Smooth muscle cell (in vitro differentiated cells): ENCODE measurements around the gene CDC6. TPM values are rescaled to one million over a fixed set of nuclear protein-coding genes. Genes with fewer than 3 reads are reported as not detected.
A peak's percentile ranks its signal among the peaks of the same experiment; 100 is the strongest.

Experiments
- DNase-seq: peaks from one replicate; lab custom pipeline; 2025; ENCODE audit not compliant: unreplicated experiment; lab: John Stamatoyannopoulos, UW
- H2AFZ ChIP-seq: fragments of 200-600 bp; sonication (generic); 2 replicates; pipeline ENCODE4 v1.6.0; 2016; ENCODE audit warnings: antibody characterized with exemption, low read depth, mild to moderate bottlenecking
- H3F3A ChIP-seq: fragments of 200-600 bp; sonication (generic); 2 replicates; pipeline ENCODE4 v1.6.0; 2017; ENCODE audit warnings: antibody characterized with exemption, low read depth
- H3K27ac ChIP-seq: fragments of 200-600 bp; sonication (generic); 2 replicates; pipeline ENCODE4 v1.5.1; 2016; ENCODE audit warnings: low read depth, mild to moderate bottlenecking
- H3K27me3 ChIP-seq: fragments of 200-600 bp; sonication (generic); 2 replicates; pipeline ENCODE4 v1.6.1; 2016; ENCODE audit warnings: low read depth, mild to moderate bottlenecking
- H3K36me3 ChIP-seq: fragments of 200-600 bp; sonication (generic); 2 replicates; pipeline ENCODE4 v1.5.1; 2016; ENCODE audit warnings: low read depth
- H3K4me1 ChIP-seq: fragments of 200-600 bp; sonication (generic); 2 replicates; pipeline ENCODE4 v1.5.1; 2016; ENCODE audit warnings: low read depth
- H3K4me2 ChIP-seq: fragments of 200-600 bp; sonication (generic); 2 replicates; pipeline ENCODE4 v1.6.0; 2016; ENCODE audit warnings: mild to moderate bottlenecking
- H3K4me3 ChIP-seq: fragments of 200-600 bp; sonication (generic); 2 replicates; pipeline ENCODE4 v1.5.1; 2016; ENCODE audit warnings: mild to moderate bottlenecking
- H3K79me2 ChIP-seq: fragments of 200-600 bp; sonication (generic); 2 replicates; pipeline ENCODE4 v1.6.0; 2016; ENCODE audit warnings: low read depth, mild to moderate bottlenecking
- H3K9ac ChIP-seq: fragments of 200-600 bp; sonication (generic); 2 replicates; pipeline ENCODE4 v1.6.0; 2016; ENCODE audit warnings: low read depth
- H3K9me3 ChIP-seq: fragments of 200-600 bp; sonication (generic); replicated peaks from 2 replicates; pipeline ENCODE4 v1.5.1; 2016; ENCODE audit warnings: low read depth
- H4K20me1 ChIP-seq: fragments of 200-600 bp; sonication (generic); 2 replicates; pipeline ENCODE4 v1.6.0; 2016; ENCODE audit warnings: low read depth
- CTCF ChIP-seq: fragments of 200-600 bp; sonication (generic); IDR thresholded peaks from 2 replicates; pipeline ENCODE4 v1.5.1; 2017; ENCODE audit warnings: borderline replicate concordance, mild to moderate bottlenecking, antibody characterized with exemption; ENCODE audit not compliant: insufficient read depth, poor library complexity, severe bottlenecking
- WGBS: methylation state at CpG from one replicate; pipeline ENCODE4 v1.1.7; 2016; ENCODE audit warnings: low lambda C conversion rate; 5-methylcytosine and 5-hydroxymethylcytosine counted together
- polyA plus RNA-seq: library from polyadenylated mRNA; unstranded; fragments of >200 nt; fragmentation: Nextera tagmentation; extraction: Ambion mirVana; gene quantifications from 2 replicates; pipeline ENCODE4 v1.2.1, GENCODE V29; 2016
- total RNA-seq: library from RNA; depleted of rRNA; stranded (reverse); fragments of >200 nt; gene quantifications from 2 replicates; pipeline ENCODE4 v1.2.3, GENCODE V29; 2014

Gene CDC6
- total and polyA plus RNA-seq, 2 experiments from 2014 or later: 5.5 to 15.1 TPM

DNA sequence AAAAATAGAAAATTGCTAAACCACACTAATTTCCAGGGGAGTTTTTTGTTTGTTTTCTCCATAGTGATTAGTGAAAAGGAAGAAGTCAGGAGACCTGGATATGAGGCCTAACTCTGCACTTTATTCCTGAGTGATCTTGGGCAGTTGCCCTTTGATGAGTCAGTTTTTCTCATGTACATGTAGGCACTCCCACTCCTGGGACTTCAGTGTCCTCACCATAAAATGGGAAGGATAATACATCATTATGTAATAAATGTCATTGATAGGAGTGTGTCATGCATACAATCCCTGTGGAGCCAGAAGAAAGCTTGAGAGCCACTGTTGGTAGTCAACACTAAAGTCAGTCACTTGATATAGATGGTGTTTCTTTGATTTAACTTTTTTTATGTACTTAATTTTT is 36.1 kb upstream of the CDC6 start:
- Histone ChIP-seq H2AFZ (no peak overlapping the region), H3K4me2 (no peak overlapping the region), H3K4me3 (no peak overlapping the region), H3F3A (peaks cover 7% of the 10 kb centered on the region), H3K36me3 (peaks cover 5% of the 10 kb centered on the region), H3K4me1 (no peaks in the 10 kb centered on the region), H3K79me2 (peaks cover 80% of the 10 kb centered on the region), H3K9me3 (no peaks in the 10 kb centered on the region), H4K20me1 (peaks cover 96% of the 10 kb centered on the region), H3K9ac (no peak overlapping the region), H3K27ac (peak overlapping the region; percentile 69), H3K27me3 (no peaks in the 10 kb centered on the region)
- no peak for DNase-seq
- no peak for TF ChIP-seq CTCF

GRCh38 chr17:40253565-40253964 is 34.1 kb upstream of the CDC6 start:
- TF ChIP-seq CTCF: no peak
- no peak overlapping the region for H3K4me3 ChIP-seq
- WGBS: 92% methylated on average over 3 of the region's 3 CpGs
- no peak overlapping the region for H3K4me2 ChIP-seq
- no peak for DNase-seq
- H4K20me1 ChIP-seq: peaks cover 79% of the 10 kb centered on the region
- no peaks in the 10 kb centered on the region for H3K27me3 ChIP-seq
- peaks cover 3% of the 10 kb centered on the region for H3F3A ChIP-seq
- no peak overlapping the region for H3K9ac ChIP-seq
- H3K9me3 ChIP-seq: no peaks in the 10 kb centered on the region
- peaks cover 7% of the 10 kb centered on the region for H3K36me3 ChIP-seq
- H3K27ac ChIP-seq: peak overlapping the region; percentile 24
- H3K4me1 ChIP-seq: no peaks in the 10 kb centered on the region
- no peak overlapping the region for H2AFZ ChIP-seq
- H3K79me2 ChIP-seq: peaks cover 64% of the 10 kb centered on the region

GRCh38 chr17:40259505-40259904 is 28.2 kb upstream of the CDC6 start:
- Histone ChIP-seq H3K4me3 (no peak overlapping the region), H3K79me2 (peaks cover 14% of the 10 kb centered on the region), H3K4me2 (no peak overlapping the region), H2AFZ (no peak overlapping the region), H3K9me3 (no peaks in the 10 kb centered on the region), H3K4me1 (no peaks in the 10 kb centered on the region), H3K27me3 (no peaks in the 10 kb centered on the region), H4K20me1 (peaks cover 48% of the 10 kb centered on the region), H3K27ac (no peak overlapping the region), H3K36me3 (peaks cover 18% of the 10 kb centered on the region), H3K9ac (no peak overlapping the region), H3F3A (no peaks in the 10 kb centered on the region)
- no peak for TF ChIP-seq CTCF
- 97% methylated on average over 2 of the region's 2 CpGs for WGBS
- DNase-seq: no peak

GRCh38 chr17:40260528-40260927 is 27.2 kb upstream of the CDC6 start:
- no peaks in the 10 kb centered on the region for H3K4me1 ChIP-seq
- H4K20me1 ChIP-seq: peaks cover 38% of the 10 kb centered on the region
- no peaks in the 10 kb centered on the region for H3F3A ChIP-seq
- over 99% methylated on average over 7 of the region's 7 CpGs for WGBS
- TF ChIP-seq CTCF: no peak
- peaks cover 6% of the 10 kb centered on the region for H3K79me2 ChIP-seq
- no peak overlapping the region for H3K27ac ChIP-seq
- H3K36me3 ChIP-seq: peaks cover 18% of the 10 kb centered on the region
- H3K4me2 ChIP-seq: no peak overlapping the region
- H3K9ac ChIP-seq: no peak overlapping the region
- DNase-seq: no peak
- H3K9me3 ChIP-seq: no peaks in the 10 kb centered on the region
- no peak overlapping the region for H2AFZ ChIP-seq
- no peak overlapping the region for H3K4me3 ChIP-seq
- no peaks in the 10 kb centered on the region for H3K27me3 ChIP-seq
